Non-pigmented ciliary epithelial cell (primary cell): ENCODE data around the gene POC1B.
"Not testable (repeated sequence)": the region's sequence is repeated elsewhere in the genome, so short reads cannot be mapped to it uniquely, and the experiment has no call there.

Source experiments
- DNase-seq: peaks from one replicate; pipeline ENCODE4 v3.0.0-alpha.2; 2010; ENCODE audit warnings: low read depth

POC1B gene

DNA sequence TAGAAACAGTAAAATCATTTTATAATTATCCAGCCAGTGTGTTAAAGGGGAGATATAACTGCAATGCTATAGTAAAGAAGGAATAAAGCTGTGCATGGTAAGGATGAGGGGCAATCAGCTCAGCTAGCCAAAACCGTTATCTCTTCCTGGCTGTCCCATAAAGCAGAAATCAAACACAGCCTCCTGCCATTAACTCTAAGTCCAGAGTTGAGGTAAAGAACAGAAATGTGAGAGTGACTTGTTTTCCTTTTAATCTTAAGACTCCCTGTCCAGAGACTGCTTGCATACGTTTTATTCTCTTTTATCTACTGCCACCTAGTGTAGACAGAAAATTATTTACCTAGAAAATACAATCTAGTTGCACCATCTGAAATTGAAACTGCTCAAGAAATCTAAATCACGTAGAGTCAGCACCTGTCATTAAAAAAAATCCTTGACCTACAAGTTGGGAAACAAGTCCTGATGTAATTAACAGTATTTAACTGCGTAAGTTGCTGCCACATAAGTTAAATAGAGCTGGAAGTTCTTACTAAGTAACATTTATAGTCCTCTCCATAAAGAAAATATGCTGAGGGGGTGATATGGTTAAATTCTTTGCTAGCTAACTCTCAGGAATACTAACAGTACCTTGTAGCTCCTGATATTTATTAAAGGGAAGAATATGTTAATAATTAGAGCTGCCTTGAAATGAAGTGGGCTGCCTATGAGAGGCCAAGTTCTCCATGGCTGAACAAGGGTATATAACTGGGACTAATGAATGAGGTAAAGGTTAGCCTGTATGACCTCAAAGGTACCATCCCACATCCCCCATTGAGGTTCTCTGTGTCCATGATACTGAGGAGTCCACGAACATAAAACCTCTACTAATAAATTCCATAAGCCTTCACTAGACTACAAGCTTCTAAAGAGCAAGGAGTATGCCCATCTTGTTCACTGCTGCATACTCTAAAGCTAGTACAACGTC lies 63.9 kb downstream of the POC1B start:
- no peak for DNase-seq

DNA sequence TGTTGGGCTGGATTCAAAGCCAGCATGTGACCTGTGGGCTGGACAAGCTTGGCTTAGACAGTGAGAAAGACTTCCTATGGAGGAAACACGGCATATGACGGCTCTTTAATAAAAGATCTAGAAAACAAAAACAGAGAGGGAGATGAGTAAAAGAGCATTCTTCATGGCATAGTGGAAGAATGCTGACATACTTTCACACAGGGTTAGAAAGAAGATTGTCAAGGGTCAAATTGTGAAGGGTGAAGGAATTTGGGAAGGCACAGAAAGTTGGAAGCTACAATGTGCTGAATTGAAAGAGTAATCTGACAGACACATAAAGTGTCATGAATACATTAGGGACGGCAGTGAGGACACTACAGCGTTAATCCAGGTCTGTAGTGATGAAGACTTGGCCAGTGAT lies 64.7 kb downstream of the POC1B start:
- no peak for DNase-seq

DNA sequence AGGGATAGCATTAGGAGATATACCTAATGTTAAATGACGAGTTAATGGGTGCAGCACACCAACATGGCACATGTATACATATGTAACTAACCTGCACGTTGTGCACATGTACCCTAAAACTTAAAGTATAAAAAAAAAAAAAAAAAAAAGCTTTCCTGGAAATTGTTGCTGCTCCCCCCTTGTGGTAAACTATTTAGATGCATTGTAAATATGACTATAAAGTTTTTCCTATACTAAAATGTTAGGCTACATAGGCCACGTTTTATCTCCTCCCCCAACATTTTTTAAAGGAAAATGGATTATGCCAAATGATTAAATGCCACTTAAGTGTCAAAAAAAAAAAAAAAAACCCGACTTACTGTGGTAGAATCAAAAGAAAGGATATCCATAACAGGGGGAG lies 66.6 kb downstream of the POC1B start:
- DNase-seq, result not testable (repeated sequence)

DNA sequence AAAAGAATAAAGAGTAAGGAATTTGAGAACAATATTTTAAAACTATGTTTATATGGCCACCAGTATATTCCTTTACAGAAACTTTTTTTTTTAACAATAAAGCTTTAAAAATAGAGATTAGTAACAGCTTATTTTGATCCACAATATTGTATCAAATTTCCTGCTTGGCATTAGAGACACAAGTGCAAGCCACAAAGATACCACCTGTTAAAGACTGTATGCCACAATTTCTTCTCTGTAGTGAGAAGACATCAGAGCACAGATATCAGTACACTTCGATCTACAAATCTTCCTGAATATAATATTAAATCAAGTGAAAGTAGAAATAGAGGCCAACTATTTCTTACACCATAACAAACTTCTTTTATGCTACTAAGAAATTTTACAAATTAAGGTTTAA lies 69.3 kb downstream of the POC1B start:
- DNase-seq, result no peak

DNA sequence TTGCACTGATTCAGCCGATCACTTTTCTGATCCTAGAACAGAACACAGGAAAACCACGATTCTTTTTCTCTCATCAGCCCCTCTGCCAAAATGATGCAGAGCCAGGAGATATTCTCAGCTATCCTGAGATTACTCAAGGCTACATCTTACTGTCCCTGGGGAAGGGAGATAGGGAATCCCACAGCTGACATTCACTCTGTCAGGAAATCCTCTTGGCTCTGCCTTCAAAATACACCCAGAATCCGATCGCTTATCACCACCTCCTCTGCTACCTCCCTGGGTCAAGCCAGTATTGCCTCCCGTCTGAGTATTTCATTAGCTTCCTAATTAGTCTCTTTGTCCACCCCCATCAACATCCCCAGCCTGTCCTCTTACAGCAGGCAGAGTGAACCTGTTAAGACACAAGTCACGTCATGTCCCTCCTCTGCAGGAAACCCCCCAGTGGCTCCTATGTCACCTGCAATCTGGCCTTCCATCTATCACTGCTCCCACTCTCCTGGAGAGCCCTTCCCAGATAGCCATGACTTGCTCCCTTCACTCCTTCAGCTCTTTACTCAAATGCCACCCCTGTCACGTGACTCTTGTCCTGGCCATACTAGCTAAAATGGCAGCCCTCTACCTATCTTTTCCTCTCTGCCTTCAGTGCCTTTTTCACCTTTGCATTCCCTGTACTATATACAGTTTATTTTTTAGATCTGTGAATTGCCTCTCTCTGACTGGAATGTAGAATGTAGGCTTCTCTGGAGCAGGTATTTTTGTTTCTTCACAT lies 71.6 kb downstream of the POC1B start:
- DNase-seq, result no peak

DNA sequence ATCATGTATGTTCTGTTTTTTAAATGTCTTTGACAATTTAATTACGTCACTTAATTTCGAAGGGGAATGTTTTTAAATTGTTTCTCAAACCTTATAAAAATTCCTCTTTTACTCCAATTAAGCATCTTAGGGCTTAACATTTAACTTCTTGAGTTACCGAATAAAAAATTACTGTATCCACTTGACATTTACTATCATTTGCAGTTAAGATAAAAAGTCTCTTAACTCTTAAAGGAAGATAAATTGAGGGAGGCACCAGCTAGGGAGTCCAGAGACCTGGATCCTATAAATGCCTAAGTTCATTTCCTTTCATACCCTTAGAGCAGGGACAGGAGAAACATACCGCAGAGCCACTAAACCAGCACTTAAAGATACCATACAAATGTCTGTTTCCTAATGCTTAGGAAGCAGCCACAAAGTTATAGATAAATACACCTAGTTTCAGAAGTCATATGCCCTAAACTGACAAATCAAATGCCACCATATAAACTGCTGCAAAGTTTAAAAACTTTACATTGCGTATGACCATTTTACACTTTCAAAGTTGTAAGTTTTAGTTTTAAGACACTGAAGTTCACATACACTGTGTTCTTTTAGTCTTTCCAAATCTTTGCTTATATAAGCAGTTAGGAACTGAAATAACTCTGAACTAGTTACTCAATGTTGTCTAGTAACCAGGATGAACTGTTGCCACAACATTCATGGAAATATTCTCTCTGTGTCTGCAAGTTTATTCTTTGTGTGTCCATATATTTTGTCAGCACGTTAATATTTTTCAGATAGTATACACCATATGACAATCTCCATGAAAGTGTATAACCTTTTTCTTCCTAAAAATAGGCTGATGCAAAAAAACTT lies 72.5 kb downstream of the POC1B start:
- no peak for DNase-seq

DNA sequence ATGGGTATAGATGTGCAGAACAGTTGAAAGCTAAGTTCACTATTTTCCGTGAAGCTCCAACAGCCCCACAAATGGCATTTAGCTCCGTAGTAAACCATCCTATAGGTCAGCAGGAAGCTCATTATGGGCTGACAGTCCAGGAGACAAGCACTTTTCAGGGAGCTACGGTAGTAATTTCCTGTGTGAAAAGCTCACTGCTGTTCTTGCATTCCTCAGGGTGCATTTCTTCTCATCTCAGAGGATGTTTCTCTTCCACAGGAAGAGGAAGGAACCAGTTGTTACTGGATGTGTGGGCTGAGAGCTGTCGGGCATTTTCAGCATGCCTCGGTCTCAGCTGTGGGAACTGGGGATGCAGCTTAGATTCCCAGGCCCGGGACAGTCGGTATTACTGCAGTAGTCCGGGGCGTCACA lies 74.0 kb downstream of the POC1B start:
- DNase-seq, result peak; percentile 79

DNA sequence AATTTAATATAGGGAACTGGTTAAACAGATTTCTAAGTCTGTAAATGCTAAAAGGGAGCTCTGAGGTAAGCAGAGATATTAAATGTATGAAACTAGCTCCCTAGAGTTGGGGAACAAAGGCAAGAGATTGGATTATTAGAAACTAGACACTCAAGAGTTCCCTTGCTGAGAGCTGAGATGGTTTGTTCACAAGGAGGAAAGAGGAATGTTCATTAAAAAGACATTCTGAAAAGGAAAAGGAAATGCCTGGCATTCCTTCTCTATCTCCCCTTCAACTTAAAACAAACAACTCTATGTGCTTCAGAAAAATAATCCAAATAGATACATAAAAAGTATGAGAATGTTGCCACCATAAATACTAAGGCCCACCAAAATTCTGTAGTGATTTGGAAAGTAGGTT lies 74.9 kb downstream of the POC1B start:
- DNase-seq, result no peak

DNA sequence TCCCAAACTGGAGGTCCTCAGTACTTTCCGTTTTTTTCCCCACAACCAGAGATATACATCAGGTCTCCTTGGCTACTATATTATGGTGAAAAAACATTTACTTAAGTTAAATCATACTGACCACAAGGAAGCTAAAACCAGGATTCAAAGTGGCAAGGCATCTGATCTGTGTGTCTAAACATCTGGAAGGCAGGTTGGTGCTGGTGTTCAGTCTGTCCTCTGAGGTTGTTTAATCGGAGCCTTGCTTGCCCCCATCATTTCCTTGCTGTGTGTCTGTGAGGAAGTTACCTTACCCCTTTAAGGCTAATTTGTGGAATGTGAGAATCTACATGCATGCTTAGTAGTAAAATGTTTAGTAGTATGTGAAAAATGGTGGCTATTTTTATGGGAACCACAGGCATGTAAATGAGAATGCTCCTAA lies 76.9 kb downstream of the POC1B start:
- DNase-seq, result no peak

DNA sequence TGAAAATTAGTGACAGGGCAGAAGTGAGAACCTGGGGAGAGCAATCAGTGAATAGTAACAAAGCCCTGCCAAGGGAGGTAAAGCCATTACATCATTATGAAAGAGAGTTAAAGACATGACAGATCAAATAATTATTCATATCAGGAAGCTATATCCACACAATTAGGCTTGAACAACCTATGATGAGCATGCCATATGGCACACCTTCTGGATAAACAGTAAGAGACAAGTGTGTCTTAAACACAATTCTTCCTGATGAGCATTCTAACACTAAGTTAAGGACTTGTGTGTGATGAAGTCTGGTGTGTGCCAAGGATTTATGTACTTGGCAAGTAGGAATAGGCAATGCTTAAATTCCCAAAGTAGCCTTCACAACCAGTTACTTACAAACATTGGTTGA lies 77.3 kb downstream of the POC1B start:
- no peak for DNase-seq

DNA sequence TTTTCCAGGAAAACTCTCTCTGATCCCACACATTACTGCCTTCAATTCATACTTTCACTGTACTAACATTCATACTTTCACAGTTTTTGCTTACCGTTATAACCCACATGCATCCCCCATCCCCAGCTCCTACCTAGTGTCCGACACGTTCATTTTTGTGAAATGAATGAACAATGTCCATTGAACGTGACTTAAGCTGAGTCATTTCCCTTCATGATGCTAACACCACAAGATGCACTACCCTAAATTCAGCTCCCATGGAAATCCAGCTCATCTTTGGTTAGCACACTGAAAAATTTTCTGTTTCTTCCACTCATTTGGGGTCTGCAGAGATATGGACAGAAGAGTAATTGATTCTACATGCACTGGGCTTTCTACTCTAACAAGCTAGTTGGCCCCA lies 85.9 kb downstream of the POC1B start:
- no peak for DNase-seq

DNA sequence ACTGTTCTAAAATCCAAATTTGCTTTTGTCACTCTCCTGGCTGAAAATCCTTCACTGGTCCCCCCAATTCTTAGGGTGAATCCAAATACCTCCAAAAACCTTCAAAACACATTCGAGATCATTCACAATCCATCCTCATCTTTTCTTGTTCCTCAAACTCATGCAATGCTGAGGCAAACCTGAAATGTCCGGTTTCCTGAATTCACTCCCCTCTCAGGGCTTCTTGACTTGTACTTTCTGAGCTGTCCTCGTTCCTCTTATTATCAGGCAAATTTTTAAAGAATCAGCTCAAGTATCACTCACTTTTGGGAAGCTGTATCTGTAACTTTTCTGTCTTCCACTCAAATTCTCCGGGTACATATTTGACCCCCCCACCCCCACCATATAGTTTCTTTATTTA lies 88.6 kb downstream of the POC1B start:
- DNase-seq, result no peak

DNA sequence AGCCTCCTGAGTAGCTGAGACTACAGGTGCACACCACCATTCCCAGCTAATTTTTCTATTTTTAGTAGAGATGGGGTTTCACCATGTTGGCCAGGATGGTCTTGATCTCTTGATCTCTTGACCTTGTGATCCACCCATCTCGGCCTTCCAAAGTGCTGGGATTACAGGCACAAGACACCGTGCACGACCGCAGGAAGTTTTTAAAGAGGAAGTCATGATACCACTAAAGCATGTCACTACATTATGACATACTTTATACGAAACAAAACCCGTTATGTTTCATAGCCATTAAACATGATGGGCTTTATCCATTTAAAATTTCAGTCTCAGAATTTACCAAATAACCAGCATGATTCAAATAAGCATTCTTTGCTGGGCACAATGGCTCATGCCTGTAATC lies 89.8 kb downstream of the POC1B start:
- DNase-seq, result no peak

DNA sequence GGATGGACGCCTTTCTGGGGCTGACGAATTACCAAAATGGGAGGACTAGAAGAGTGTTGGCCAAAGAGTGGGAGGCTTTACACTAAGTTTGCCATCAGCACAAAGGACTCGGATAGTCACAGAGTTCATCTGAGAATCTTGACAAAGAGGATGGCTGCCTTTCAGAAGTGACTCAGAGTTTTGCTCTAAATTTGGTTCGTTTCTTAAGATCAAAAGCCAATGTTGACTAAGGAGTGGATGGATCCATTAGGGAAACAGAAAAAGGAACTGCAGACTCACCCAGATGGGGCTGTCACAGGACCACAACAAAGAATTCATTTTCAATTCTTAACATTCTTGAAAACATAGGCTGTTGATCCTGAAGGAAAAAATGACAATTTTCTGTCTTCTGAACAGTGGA lies 92.2 kb downstream of the POC1B start:
- DNase-seq, result no peak

DNA sequence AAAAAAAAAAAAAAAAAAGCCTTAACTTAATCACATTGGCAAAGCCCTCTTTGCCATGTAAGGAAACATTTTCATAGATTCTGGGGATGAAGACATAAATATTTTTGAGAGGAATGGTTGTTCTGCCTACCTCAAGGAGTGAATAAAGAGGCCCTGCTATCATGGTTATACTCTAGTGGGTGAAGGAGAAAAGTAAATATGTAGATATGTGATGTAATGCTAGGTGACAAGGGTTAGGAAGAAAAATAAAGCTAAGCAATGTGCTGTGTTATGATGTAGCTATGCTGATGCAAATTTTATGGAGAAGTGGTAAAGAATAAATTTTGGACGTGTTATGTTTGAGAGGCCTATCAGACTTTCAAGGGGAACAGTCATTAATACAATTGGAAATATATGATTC lies 93.5 kb downstream of the POC1B start:
- DNase-seq, result no peak

DNA sequence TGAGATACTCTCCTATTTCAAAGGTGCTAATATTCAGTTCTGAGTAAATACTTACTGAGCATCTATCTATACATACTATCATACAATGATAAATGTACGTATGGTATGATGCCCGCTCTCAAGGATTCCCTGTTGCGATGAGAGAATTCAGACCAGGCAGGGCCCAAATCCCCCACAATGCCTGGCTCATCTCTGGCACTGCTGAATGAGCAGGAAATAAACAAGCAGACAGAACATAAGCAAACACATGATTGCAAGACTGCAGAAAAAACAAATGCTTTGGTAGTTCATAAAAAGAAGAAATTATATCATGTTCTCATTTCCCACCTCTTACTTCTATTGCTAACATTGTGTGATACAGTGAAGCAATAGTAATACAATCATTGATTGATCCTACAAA lies 96.3 kb downstream of the POC1B start:
- no peak for DNase-seq

DNA sequence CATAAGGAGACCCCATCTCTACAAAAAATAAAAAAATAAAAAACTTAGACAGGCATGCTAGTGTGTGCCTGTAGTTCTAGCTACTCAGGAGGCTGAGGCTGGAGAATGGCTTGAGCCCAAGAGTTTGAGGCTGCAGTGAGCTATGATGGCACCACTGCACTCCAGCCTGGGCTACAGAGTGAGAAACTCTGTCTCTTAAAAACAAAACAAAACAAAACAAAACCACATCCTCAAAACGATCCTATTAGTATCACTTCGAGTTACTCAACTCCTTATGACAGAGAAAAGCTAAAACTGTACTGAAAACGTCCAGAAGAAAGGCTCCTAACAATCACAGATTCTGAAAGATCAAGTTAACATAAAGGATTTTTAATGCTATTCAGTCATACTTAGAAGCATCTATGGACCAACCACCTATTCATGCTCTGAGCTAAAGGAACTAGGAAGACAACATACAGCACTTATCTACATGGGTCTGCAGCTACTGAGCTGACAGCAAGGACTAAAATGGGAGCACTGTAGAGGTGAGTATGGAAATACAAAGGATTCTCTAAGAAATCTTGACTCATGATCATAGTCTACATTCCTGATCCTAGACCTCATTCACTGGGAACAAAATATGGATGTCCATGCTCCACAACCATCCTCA lies 98.2 kb downstream of the POC1B start:
- DNase-seq, result no peak

DNA sequence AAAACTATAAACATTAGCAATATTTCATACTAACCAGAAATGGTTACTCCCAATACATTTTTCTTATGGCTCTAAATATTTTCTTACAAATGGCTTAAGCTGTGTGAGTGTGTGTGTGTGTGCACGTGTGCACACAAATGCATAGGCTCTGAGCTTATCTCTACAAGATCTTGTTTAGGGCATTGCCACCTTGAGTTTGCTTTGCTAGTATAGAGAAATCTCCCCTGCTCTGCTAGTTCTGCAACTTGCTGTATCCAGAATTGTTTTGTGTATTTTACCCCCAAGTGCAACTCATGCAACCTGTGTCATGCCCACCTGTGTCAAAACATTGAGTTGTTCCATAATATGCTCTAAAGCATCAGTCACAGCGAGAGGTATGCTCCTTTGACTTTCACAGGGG lies 101.0 kb downstream of the POC1B start:
- no peak for DNase-seq

DNA sequence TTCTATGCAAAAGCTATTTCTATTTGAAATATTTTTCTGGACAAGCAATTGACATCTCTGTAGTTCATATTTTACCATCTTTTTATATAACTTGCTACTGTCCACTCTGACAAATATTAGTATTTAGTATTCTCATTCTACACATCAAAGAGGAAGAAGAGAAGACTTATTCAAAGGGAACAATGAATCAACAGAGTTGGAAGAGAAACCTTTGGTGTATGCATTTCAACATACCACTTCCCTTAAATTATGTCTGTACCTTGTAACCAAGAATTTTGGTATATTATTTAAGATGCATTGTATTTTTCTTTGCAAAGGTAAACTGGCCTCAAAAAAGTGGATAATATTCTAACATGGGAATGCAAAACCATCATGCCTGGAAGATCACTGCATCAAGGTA lies 101.5 kb downstream of the POC1B start:
- DNase-seq, result no peak

DNA sequence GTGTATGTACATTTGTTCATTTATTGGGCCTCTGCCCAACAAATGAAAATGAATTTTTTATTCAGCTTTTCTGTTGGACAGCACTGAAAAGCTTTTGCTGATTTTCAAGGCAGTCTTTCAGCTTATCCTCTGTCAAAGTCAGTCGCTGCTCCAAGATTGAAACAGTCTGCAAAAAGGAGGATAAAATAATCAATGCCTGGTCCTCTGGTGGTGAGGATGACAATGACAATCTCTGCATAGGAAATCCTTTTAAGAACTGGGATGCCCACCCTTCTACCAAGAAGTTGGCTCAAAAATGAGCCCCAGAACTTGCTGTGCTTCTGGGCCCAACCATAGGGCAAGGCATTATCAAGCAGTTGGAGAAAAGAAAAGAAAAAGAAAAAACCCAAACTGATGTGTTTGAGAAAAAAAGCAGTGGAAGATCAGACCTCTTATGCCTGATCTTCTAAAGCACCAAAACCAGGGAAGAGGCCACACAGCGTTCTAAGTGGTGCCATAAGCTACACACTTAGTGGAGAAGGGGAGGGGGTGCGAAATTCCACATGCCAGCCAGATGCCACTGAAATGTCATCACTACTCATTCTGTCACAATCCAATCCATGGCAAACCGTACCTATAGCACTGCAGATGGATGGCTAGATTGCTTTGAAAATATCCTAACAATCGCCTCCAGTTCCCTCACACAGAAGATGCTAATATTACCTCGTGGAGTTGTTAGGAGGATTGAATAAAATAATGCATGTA lies 104.6 kb downstream of the POC1B start:
- no peak for DNase-seq
